ENCODE measurements around the gene SORD.
A peak's percentile ranks its signal among the peaks of the same experiment; 100 is the strongest.
"Not testable (repeated sequence)": the region's sequence is repeated elsewhere in the genome, so short reads cannot be mapped to it uniquely, and the experiment has no call there.

Gene SORD

GRCh38 chr15:45027220-45027619, 4.2 kb downstream of the SORD start:
- DNase-seq (ENCODE audit: extremely low read depth, low read depth), result no peak
- H3K4me3 ChIP-seq (replicated peaks; ENCODE audit: low read depth, low read length), result no peak overlapping the region
- no peak for TF ChIP-seq CTCF (IDR thresholded peaks at IDR 0.05; ENCODE audit: low read depth, low read length, missing control alignments)

DNA sequence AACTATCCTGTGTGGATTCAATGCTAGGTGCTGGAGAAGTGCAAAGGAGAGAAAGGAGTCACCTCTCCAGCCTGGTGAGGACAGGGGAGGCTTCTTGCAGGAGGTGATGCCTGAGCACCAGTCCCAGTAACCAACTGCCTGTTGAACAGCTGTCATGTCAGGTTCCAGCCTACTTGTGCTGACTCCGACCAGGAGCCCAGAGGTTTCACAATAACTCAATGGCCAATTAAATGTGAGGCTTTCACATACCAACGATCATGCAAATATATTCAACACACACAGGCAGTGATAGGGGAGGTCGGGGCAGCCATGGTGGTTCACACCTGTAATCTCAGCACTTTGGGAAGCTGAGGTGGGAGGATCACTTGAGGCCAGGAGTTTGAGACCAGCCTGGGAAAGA, 7.7 kb downstream of the SORD start:
- no peak overlapping the region for H3K4me3 ChIP-seq (replicated peaks; ENCODE audit: low read depth, low read length)
- no peak for DNase-seq (ENCODE audit: extremely low read depth, low read depth)
- TF ChIP-seq CTCF (IDR thresholded peaks at IDR 0.05; ENCODE audit: low read depth, low read length, missing control alignments), result no peak

DNA sequence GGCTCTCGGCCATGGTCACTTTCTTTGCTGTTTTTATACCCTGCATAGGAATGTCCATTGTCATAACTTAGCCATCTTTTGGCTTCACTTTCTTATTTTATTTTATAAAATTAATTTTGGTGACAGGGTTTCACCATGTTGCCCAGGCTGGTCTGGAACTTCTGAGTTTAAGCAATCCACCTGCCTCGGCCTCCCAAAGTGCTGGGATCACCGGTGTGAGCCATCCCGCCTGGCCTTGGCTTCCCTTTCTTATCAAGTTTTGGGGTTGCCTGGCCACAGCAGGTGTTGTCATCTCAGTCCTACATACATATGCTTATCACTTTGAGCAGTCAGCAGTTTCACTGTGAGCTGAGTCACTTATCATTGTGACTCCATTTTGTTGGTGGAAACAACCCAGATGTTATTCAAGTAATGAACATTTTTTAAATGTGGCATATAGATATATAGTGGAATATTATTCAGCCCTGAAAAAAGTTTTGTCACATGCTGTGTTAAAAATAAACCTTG, 8.6 kb downstream of the SORD start:
- not testable (repeated sequence) for DNase-seq (ENCODE audit: extremely low read depth, low read depth); H3K4me3 ChIP-seq (replicated peaks; ENCODE audit: low read depth, low read length)

GRCh38 chr15:45032501-45032900, 9.5 kb downstream of the SORD start:
- not testable (repeated sequence) for H3K4me3 ChIP-seq (replicated peaks; ENCODE audit: low read depth, low read length); DNase-seq (ENCODE audit: extremely low read depth, low read depth)

DNA sequence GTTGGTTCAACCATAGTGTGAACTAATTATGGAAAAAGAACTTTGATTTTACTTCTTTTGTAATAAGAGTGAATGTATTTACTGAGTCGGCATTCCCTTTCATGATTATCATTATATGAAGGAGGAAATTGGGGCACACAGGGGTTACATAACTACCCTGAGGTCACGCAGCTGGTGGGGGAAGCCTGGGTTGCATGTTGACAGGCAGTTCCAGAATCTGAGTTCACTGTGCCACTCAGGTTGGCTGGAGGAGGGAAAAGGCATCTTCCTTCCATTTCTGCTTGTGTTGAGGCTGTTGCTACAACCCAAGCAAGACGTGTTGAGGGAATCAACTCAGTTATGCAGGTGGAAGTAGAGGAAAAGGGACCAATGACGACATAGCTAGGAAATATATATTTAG, 11.1 kb downstream of the SORD start:
- H3K4me3 ChIP-seq (replicated peaks; ENCODE audit: low read depth, low read length); DNase-seq (ENCODE audit: extremely low read depth, low read depth): not testable (repeated sequence)

- DNase-seq (ENCODE audit: extremely low read depth, low read depth); H3K4me3 ChIP-seq (replicated peaks; ENCODE audit: low read depth, low read length): not testable (repeated sequence)
These were observed 11.8 kb downstream of the SORD start for GRCh38 chr15:45034600-45035375.

DNA sequence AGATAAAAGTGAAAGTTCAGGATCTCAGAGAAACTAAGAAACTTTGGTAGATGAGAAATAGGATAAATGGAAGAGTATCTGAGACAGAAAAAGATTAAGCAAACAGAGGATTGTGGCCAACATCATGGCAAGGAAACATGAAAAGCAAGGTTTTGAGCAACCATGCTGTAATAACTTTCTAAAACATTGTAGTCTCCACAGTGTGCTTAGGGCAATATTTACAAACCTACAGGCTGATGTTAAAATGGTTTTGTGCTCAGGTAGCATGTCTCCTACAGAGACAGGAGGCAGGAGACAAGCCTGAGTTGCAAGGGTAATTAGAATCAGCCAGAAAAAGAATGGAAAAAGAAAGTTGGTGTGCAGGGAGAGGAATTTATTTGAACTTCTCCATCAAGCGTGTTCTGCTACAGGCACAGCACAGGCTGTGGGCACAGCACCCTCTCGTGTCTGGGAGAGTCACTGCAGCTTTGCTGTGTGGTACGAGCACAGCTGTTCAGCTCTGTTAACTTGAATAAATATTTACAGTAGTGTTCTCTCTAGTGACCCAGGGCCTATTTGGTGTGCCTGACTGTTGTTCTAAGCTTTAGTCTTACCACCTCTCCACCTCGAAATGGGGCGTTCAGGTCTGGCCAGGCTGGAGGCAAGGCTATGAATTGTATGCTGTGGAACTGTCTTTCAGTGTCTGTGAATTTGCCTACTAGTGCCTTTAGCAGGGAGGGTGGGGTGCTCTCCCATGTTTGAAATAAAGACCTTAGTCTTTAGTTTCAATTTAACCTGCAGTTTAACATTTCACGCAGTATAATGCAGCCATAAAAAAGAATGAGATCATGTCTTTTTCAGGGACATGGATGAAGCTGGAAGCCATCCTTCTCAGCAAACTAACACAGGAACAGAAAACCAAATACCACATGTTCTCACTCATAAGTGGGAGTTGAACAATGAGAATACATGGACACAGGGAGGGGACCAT, 14.1 kb downstream of the SORD start:
- H3K4me3 ChIP-seq (replicated peaks; ENCODE audit: low read depth, low read length), result not testable (repeated sequence)
- peak; percentile 33 for DNase-seq (ENCODE audit: extremely low read depth, low read depth)
- peak; percentile 87 for TF ChIP-seq CTCF (IDR thresholded peaks at IDR 0.05; ENCODE audit: low read depth, low read length, missing control alignments)

- no peak for DNase-seq (ENCODE audit: extremely low read depth, low read depth)
- H3K4me3 ChIP-seq (replicated peaks; ENCODE audit: low read depth, low read length), result no peak overlapping the region
- TF ChIP-seq CTCF (IDR thresholded peaks at IDR 0.05; ENCODE audit: low read depth, low read length, missing control alignments), result no peak
These were observed 14.9 kb downstream of the SORD start for GRCh38 chr15:45037936-45038335.

GRCh38 chr15:45040396-45040795, 17.4 kb downstream of the SORD start:
- DNase-seq (ENCODE audit: extremely low read depth, low read depth); H3K4me3 ChIP-seq (replicated peaks; ENCODE audit: low read depth, low read length): not testable (repeated sequence)

GRCh38 chr15:45041538-45041937, 18.5 kb downstream of the SORD start:
- not testable (repeated sequence) for DNase-seq (ENCODE audit: extremely low read depth, low read depth); H3K4me3 ChIP-seq (replicated peaks; ENCODE audit: low read depth, low read length)

DNA sequence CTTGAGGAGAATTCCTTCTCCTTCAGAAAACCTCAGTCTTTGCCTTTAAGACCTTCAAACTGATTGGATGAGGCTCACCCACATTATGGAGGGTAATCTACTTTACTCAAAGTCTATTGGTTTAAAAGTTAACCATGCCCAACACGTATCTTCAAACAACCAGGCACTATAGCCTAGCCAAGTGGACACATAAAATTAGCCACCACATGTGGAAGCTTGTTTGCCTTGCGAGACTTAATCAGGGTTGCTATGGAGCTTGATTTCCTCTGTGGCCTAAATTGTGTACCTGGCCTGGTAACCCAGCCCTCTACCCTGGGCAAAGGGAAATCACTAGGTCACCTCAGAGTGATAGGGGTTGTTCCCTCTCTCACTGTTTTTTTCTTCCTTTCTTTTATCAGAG, 19.9 kb downstream of the SORD start:
- H3K4me3 ChIP-seq (replicated peaks; ENCODE audit: low read depth, low read length), result not testable (repeated sequence)

DNA sequence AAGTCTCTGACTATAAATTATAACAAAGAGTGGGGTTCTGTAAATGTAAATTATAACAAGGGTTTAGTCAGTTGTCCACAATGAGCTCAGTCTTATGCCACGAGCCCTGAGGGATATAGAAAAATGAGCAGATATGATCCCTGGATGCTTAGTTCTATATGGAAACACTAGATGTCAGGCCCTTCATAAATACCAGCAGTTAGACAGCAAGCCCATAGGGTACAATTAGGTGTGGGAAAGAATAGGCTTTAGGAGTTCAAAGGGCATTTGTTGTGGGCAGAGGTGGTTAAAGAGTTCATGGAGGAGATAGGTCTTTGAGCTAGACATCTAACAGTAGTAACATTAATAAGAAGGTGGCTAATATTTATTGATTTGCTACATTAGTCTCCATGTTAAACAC, 21.3 kb downstream of the SORD start:
- not testable (repeated sequence) for H3K4me3 ChIP-seq (replicated peaks; ENCODE audit: low read depth, low read length); DNase-seq (ENCODE audit: extremely low read depth, low read depth)

More for the DNA sequence above, 19.9 kb downstream of the SORD start:
- not testable (repeated sequence) for DNase-seq (ENCODE audit: extremely low read depth, low read depth)

GRCh38 chr15:45048449-45048793, 25.4 kb downstream of the SORD start:
- DNase-seq (ENCODE audit: extremely low read depth, low read depth); H3K4me3 ChIP-seq (replicated peaks; ENCODE audit: low read depth, low read length): not testable (repeated sequence)
